GM23338 (cell line): ENCODE measurements around the gene MEGF11.

Experiments
- EZH2 ChIP-seq: fragments of 200-600 bp; sonication (generic); IDR thresholded peaks from one replicate; pipeline ENCODE4 v1.8.0; 2017; ENCODE audit warnings: antibody characterized with exemption, mild to moderate bottlenecking, low read depth; ENCODE audit not compliant: unreplicated experiment
- EZH2phosphoT487 ChIP-seq: fragments of 200-600 bp; sonication (generic); IDR thresholded peaks from one replicate; pipeline ENCODE4 v1.8.1; 2018; ENCODE audit warnings: antibody characterized with exemption; ENCODE audit not compliant: unreplicated experiment
- TF ChIP-seq, protein P1 (sequence below), 2 experiments: fragments of 200-600 bp in 1 of 2; sonication (generic) in 1 of 2; conservative IDR thresholded peaks; 2 replicates each; pipeline versions ENCODE4 v1.5.1 to v1.6.1; 2016 to 2017; ENCODE audit warnings: antibody characterized with exemption in 2 of 2, low read depth in 2 of 2, mild to moderate bottlenecking in 2 of 2, moderate library complexity in 1 of 2

DNA sequence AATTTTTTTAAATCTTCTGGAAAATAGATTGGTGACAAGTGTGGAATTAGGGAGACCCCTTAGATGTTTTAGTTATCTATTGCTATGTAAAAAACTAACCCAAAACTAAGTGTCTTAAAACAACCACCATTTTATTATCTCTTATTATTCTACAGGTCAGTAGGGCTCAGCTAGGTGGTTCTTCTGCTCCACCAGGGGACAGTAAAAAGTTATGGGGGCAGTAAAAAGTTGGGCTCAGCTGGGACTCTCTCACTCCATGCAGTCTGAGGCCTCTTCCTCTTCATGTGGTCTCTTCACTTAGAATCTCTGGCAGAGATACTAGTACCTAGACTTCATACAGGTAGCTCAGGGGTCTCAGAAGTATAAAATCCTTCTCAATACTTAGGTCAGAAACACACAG is 21.8 kb upstream of the MEGF11 start:
- TF ChIP-seq, protein P1, sequence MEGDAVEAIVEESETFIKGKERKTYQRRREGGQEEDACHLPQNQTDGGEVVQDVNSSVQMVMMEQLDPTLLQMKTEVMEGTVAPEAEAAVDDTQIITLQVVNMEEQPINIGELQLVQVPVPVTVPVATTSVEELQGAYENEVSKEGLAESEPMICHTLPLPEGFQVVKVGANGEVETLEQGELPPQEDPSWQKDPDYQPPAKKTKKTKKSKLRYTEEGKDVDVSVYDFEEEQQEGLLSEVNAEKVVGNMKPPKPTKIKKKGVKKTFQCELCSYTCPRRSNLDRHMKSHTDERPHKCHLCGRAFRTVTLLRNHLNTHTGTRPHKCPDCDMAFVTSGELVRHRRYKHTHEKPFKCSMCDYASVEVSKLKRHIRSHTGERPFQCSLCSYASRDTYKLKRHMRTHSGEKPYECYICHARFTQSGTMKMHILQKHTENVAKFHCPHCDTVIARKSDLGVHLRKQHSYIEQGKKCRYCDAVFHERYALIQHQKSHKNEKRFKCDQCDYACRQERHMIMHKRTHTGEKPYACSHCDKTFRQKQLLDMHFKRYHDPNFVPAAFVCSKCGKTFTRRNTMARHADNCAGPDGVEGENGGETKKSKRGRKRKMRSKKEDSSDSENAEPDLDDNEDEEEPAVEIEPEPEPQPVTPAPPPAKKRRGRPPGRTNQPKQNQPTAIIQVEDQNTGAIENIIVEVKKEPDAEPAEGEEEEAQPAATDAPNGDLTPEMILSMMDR (conservative IDR thresholded peaks at IDR 0.05; ENCODE audit: low read depth in 2 of 2) = no peak
- no peak for TF ChIP-seq EZH2phosphoT487
- TF ChIP-seq EZH2 = no peak
